Activated CD4-positive, alpha-beta memory T cell treated with anti-CD3 and anti-CD28 coated beads, Interleukin-2, amount 10 ng/mL, durations not matched to agents 7 days and 5 days (primary cell): ENCODE data around the gene HMX1. TPM values are rescaled to one million over a fixed set of nuclear protein-coding genes. Genes with fewer than 3 reads are reported as not detected.

Source experiments
- CTCF ChIA-PET: fragments of 350-600 bp; sonication (Branson Sonifier 250); formaldehyde crosslinking; loops from one replicate; lab custom pipeline; 2021; ENCODE audit warnings: antibody characterized with exemption, inconsistent platforms; lab: Charles Lee
- POLR2A ChIA-PET: fragments of 350-600 bp; sonication (Branson Sonifier 250); formaldehyde crosslinking; loops from one replicate; lab custom pipeline; 2021; ENCODE audit warnings: antibody characterized with exemption; lab: Charles Lee
- DNase-seq: peaks from one replicate; pipeline ENCODE4 v3.0.0-alpha.2; 2020
- H3K27ac Mint-ChIP-seq: one replicate; pipeline ENCODE4 v1.8.0; 2021; ENCODE audit warnings: mild to moderate bottlenecking, mixed read lengths
- H3K27me3 Mint-ChIP-seq: one replicate; pipeline ENCODE4 v1.8.0; 2021; ENCODE audit warnings: mixed read lengths
- H3K36me3 Mint-ChIP-seq: one replicate; pipeline ENCODE4 v1.8.0; 2021; ENCODE audit warnings: low read depth, mixed read lengths
- H3K4me1 Mint-ChIP-seq: one replicate; pipeline ENCODE4 v1.8.0; 2021; ENCODE audit warnings: mixed read lengths
- H3K4me3 Mint-ChIP-seq: one replicate; pipeline ENCODE4 v1.8.0; 2021; ENCODE audit warnings: mild to moderate bottlenecking, mixed read lengths
- H3K9me3 Mint-ChIP-seq: one replicate; pipeline ENCODE4 v1.8.0; 2021; ENCODE audit warnings: mixed read lengths
- total RNA-seq, 2 experiments: library from RNA; stranded (reverse); gene quantifications; one replicate each; pipeline ENCODE4 v1.2.3, GENCODE V29; 2021

Gene HMX1
- total RNA-seq, 2 experiments from 2014 or later = not detected

DNA sequence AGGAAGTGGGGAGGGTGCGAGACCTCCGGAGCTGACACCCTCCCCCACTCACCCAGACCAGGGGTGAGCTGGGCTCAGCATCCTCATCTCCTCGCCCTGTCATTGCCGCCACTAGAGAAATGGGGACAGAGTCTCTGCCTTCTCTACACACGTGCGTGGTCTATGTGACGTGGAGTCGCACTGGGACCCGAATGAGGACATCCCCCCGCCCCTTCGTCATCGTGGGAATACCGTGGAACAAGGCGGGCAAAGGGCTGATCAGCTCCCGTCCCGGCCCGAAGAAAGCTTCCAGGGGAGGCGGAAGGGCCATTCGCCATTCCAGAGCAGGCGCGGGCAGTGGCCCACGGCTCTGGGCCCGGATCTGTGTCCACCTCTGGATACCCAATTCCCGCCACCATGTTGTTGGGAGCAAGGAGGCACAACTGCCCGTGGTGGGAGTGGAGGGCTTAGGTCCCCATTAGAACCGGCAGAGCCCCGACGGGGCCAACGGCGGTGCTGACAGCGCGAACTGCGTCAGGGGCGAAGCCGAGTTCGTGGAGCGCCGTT lies 12.0 kb downstream of the HMX1 start:
- Mint-ChIP-seq H3K4me3 (no peak overlapping the region), H3K27me3 (peaks cover 66% of the 10 kb centered on the region), H3K27ac (no peak overlapping the region), H3K36me3 (peaks cover under 1% of the 10 kb centered on the region), H3K9me3 (no peaks in the 10 kb centered on the region), H3K4me1 (peaks cover 6% of the 10 kb centered on the region)
- ChIA-PET POLR2A (no interaction called here), CTCF (no interaction called here)
- DNase-seq = no peak

DNA sequence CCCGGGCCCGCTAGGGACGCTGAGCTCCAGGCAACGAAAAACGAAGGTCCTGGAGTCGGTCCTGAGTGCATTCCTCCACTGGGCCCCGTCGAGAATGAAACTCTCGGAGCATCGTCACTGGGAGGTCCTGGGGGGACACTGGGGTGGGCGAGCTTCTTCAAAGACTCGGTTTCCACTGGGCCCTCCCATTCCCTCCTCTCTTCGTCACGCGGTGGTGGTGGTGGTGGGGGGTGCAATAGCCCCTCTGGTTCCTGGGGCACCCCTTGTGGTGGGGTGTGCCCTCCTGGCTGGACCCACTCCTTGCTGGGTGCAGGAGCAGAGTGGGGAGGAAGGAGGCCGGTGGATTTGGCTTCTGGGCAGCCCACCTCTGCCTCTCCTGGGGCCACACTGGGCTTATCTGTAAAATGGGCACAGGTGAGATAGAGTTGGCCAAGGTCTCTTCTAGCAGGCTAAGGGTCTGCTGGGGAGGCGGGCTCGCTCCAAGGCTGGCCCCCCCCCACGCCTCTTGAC lies 12.9 kb downstream of the HMX1 start:
- Mint-ChIP-seq H3K27ac (no peak overlapping the region), H3K4me3 (no peak overlapping the region), H3K36me3 (no peaks in the 10 kb centered on the region), H3K4me1 (peaks cover 6% of the 10 kb centered on the region), H3K27me3 (peaks cover 64% of the 10 kb centered on the region), H3K9me3 (no peaks in the 10 kb centered on the region)
- CTCF ChIA-PET = no interaction called here
- POLR2A ChIA-PET = no interaction called here
- no peak for DNase-seq

- ChIA-PET CTCF (no interaction called here), POLR2A (no interaction called here)
- Mint-ChIP-seq H3K4me1 (peaks cover 6% of the 10 kb centered on the region), H3K4me3 (no peak overlapping the region), H3K27ac (no peak overlapping the region), H3K36me3 (no peaks in the 10 kb centered on the region), H3K9me3 (no peaks in the 10 kb centered on the region), H3K27me3 (peaks cover 65% of the 10 kb centered on the region)
- DNase-seq = no peak
Measured at GRCh38 chr4:8857766-8858700, 13.6 kb downstream of the HMX1 start.

- Mint-ChIP-seq H3K27ac (no peak overlapping the region), H3K9me3 (no peaks in the 10 kb centered on the region), H3K36me3 (no peaks in the 10 kb centered on the region), H3K4me1 (peaks cover 6% of the 10 kb centered on the region), H3K4me3 (peak overlapping the region; percentile 3), H3K27me3 (peaks cover 55% of the 10 kb centered on the region)
- ChIA-PET CTCF (no interaction called here), POLR2A (no interaction called here)
- DNase-seq = no peak
Measured at GRCh38 chr4:8856835-8857621, 14.6 kb downstream of the HMX1 start.

- H3K36me3 Mint-ChIP-seq = no peaks in the 10 kb centered on the region
- ChIA-PET POLR2A (no interaction called here), CTCF (no interaction called here)
- peaks cover 6% of the 10 kb centered on the region for H3K4me1 Mint-ChIP-seq
- peaks cover 49% of the 10 kb centered on the region for H3K27me3 Mint-ChIP-seq
- no peak overlapping the region for H3K4me3 Mint-ChIP-seq
- no peaks in the 10 kb centered on the region for H3K9me3 Mint-ChIP-seq
- H3K27ac Mint-ChIP-seq = no peak overlapping the region
- DNase-seq = no peak
Measured at GRCh38 chr4:8855818-8856245, 15.8 kb downstream of the HMX1 start.

DNA sequence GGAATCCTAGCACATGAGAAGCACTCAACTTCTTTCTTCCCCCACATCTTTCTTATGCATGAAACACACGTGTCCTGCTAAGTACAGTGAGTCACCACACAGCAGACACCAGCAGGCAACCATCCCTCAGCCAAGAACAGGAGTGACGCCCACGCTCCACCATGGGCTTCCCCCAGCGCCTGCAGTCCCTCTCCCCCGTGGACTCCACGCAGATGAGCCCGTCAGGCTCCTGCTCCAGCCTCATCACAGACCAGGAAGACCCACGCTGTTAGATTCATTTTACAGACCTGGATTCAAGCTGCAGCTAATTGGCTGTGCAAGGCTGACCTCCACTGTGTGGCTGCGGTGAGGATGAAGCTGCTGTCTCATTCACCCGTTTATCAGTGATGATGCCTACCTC lies 16.7 kb downstream of the HMX1 start:
- Mint-ChIP-seq H3K4me3 (no peak overlapping the region), H3K36me3 (no peaks in the 10 kb centered on the region), H3K4me1 (peaks cover 6% of the 10 kb centered on the region), H3K27me3 (peaks cover 45% of the 10 kb centered on the region), H3K9me3 (no peaks in the 10 kb centered on the region), H3K27ac (no peak overlapping the region)
- CTCF ChIA-PET = no interaction called here
- no peak for DNase-seq
- POLR2A ChIA-PET = no interaction called here

GRCh38 chr4:8854016-8854415 lies 17.6 kb downstream of the HMX1 start:
- Mint-ChIP-seq H3K4me3 (no peak overlapping the region), H3K9me3 (no peaks in the 10 kb centered on the region), H3K27me3 (peaks cover 37% of the 10 kb centered on the region), H3K36me3 (no peaks in the 10 kb centered on the region), H3K27ac (no peak overlapping the region), H3K4me1 (peaks cover 6% of the 10 kb centered on the region)
- CTCF ChIA-PET = no interaction called here
- DNase-seq = no peak
- POLR2A ChIA-PET = no interaction called here

DNA sequence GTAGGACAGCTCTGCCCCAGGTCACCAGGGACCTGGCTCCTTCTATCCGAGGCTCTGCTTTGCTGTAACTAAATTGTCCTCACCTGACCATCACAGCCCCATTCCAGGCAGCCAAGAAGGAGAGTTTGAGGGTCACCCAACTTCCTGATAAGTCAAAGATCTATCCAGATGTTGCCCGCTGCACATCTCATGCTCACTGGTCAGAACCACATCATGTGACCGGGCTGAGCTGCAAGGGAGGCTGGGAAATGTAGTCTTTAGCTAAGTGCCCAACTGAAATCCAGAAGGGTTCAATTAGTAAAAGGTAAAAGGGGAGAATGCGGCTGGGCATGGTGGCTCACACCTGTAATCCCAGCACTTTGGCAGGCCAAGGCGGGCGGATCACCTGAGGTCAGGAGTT lies 18.4 kb downstream of the HMX1 start:
- no peaks in the 10 kb centered on the region for H3K9me3 Mint-ChIP-seq
- no peak overlapping the region for H3K27ac Mint-ChIP-seq
- peaks cover 6% of the 10 kb centered on the region for H3K4me1 Mint-ChIP-seq
- no peak for DNase-seq
- H3K27me3 Mint-ChIP-seq = peaks cover 34% of the 10 kb centered on the region
- ChIA-PET POLR2A (no interaction called here), CTCF (no interaction called here)
- no peaks in the 10 kb centered on the region for H3K36me3 Mint-ChIP-seq
- H3K4me3 Mint-ChIP-seq = no peak overlapping the region

- DNase-seq = no peak
Measured at GRCh38 chr4:8852118-8852704, 19.4 kb downstream of the HMX1 start.

GRCh38 chr4:8851321-8852117 lies 20.1 kb downstream of the HMX1 start:
- Mint-ChIP-seq H3K9me3 (no peaks in the 10 kb centered on the region), H3K36me3 (no peaks in the 10 kb centered on the region), H3K27me3 (peaks cover 26% of the 10 kb centered on the region), H3K4me1 (peaks cover 1% of the 10 kb centered on the region), H3K4me3 (no peak overlapping the region), H3K27ac (no peak overlapping the region)
- POLR2A ChIA-PET = no interaction called here
- CTCF ChIA-PET = no interaction called here
- no peak for DNase-seq

More at GRCh38 chr4:8852118-8852704, 19.4 kb downstream of the HMX1 start:
- H3K9me3 Mint-ChIP-seq = no peaks in the 10 kb centered on the region
- POLR2A ChIA-PET = interaction anchor here (0.7 kb wide), 1 partner anchor 90 kb away, joined by 3 read pairs; no protein-coding TSS in a partner anchor
- CTCF ChIA-PET = no interaction called here
- H3K4me1 Mint-ChIP-seq = peaks cover 4% of the 10 kb centered on the region
- H3K27ac Mint-ChIP-seq = no peak overlapping the region
- no peaks in the 10 kb centered on the region for H3K36me3 Mint-ChIP-seq
- peaks cover 31% of the 10 kb centered on the region for H3K27me3 Mint-ChIP-seq
- no peak overlapping the region for H3K4me3 Mint-ChIP-seq

DNA sequence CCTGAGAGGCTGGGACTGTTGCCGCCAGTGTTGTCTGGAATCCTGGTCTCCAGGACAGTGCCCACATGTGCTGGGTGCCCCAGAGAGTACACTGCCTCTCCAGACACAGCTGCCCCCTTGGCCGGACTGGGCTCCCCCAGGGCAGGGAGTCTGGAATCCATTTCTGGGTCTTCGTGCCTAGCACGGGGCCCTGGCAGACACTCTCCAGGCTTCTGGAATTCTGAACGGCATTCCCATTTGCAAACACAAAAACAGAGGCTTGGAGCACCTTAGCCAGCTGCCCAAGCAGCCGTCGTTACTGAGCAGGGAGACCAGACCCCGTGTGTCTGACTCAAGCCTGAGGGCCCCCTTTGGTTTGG lies 20.8 kb downstream of the HMX1 start:
- Mint-ChIP-seq H3K4me1 (no peaks in the 10 kb centered on the region), H3K4me3 (no peak overlapping the region), H3K27ac (no peak overlapping the region), H3K27me3 (peaks cover 19% of the 10 kb centered on the region), H3K9me3 (no peaks in the 10 kb centered on the region), H3K36me3 (no peaks in the 10 kb centered on the region)
- DNase-seq = no peak
- POLR2A ChIA-PET = no interaction called here
- CTCF ChIA-PET = no interaction called here

- no peaks in the 10 kb centered on the region for H3K9me3 Mint-ChIP-seq
- DNase-seq = no peak
- no peak overlapping the region for H3K4me3 Mint-ChIP-seq
- H3K36me3 Mint-ChIP-seq = no peaks in the 10 kb centered on the region
- no peaks in the 10 kb centered on the region for H3K4me1 Mint-ChIP-seq
- H3K27me3 Mint-ChIP-seq = peaks cover 13% of the 10 kb centered on the region
- no peak overlapping the region for H3K27ac Mint-ChIP-seq
- CTCF ChIA-PET = no interaction called here
- POLR2A ChIA-PET = no interaction called here
Measured at GRCh38 chr4:8850074-8850829, 21.4 kb downstream of the HMX1 start.
